SK-N-SH (cell line): ENCODE results near the gene TOPBP1. TPM values are rescaled to one million over a fixed set of nuclear protein-coding genes. Genes with fewer than 3 reads are reported as not detected.

Experiments
- CTCF ChIA-PET: fragments of 300-600, 350-600 bp; formaldehyde crosslinking; extraction: SDS; loops from one replicate; lab custom pipeline; 2021; lab: Yijun Ruan, JAX
- POLR2A ChIA-PET: fragments of 350-600 bp; sonication (Branson Sonifier 250); formaldehyde crosslinking; extraction: SDS; loops from one replicate; lab custom pipeline; 2020; ENCODE audit warnings: antibody characterized with exemption, inconsistent platforms; lab: Yijun Ruan, JAX
- DNase-seq: peaks from one replicate; pipeline ENCODE4 v3.0.0; 2012
- H2AFZ ChIP-seq: fragments of 200-600 bp; sonication (generic); 2 replicates; pipeline ENCODE4 v1.8.1; 2016; ENCODE audit warnings: antibody characterized with exemption, mild to moderate bottlenecking, low read depth
- H3F3A ChIP-seq: fragments of 200-600 bp; sonication (generic); replicated peaks from 2 replicates; pipeline ENCODE3; 2016; ENCODE audit warnings: antibody characterized with exemption, mild to moderate bottlenecking; ENCODE audit not compliant: insufficient read depth
- H3K27ac ChIP-seq, 2 experiments: fragments of 200-500 bp in 1 of 2; fragments of 200-600 bp in 1 of 2; sonication (Bioruptor generic) in 1 of 2; sonication (generic), shearing (Covaris generic) in 1 of 2; 2 replicates each; pipeline versions ENCODE4 v1.5.1 to v1.6.1; 2014 to 2016; ENCODE audit warnings: low read depth in 2 of 2, inconsistent platforms in 1 of 2, low read length in 1 of 2, mild to moderate bottlenecking in 1 of 2, mixed read lengths in 1 of 2
- H3K27me3 ChIP-seq: fragments of 200-600 bp; sonication (generic), shearing (Covaris generic); 2 replicates; pipeline ENCODE4 v1.6.1; 2016; ENCODE audit warnings: mixed run types; ENCODE audit not compliant: insufficient read depth
- H3K36me3 ChIP-seq, 2 experiments: fragments of 200-500 bp in 1 of 2; fragments of 200-600 bp in 1 of 2; sonication (Bioruptor generic) in 1 of 2; sonication (generic) in 1 of 2; replicated peaks in 1 of 2; 2 replicates each; pipeline versions ENCODE3 to v1.5.1; 2014 to 2016; ENCODE audit warnings: low read length in 1 of 2, mild to moderate bottlenecking in 1 of 2; ENCODE audit not compliant: insufficient read depth in 2 of 2, control insufficient read depth in 1 of 2
- H3K4me1 ChIP-seq, 2 experiments: fragments of 200-500 bp in 1 of 2; fragments of 200-600 bp in 1 of 2; sonication (Bioruptor generic) in 1 of 2; sonication (generic), shearing (Covaris generic) in 1 of 2; 2 replicates each; pipeline versions ENCODE4 v1.5.1 to v1.6.1; 2014 to 2016; ENCODE audit warnings: low read depth in 1 of 2, low read length in 1 of 2, mixed run types in 1 of 2; ENCODE audit not compliant: insufficient read depth in 2 of 2, control insufficient read depth in 1 of 2
- H3K4me2 ChIP-seq: fragments of 200-600 bp; sonication (generic), shearing (Covaris generic); 2 replicates; pipeline ENCODE4 v1.6.1; 2017; ENCODE audit warnings: mixed run types
- H3K4me3 ChIP-seq, 2 experiments: fragments of 200-500 bp in 1 of 2; fragments of 200-600 bp in 1 of 2; sonication (Bioruptor generic) in 1 of 2; sonication (generic), shearing (Covaris generic) in 1 of 2; 2 replicates each; pipeline versions ENCODE4 v1.5.1 to v1.8.1; 2014 to 2016; ENCODE audit warnings: low read depth in 2 of 2, inconsistent platforms in 1 of 2, low read length in 1 of 2, mild to moderate bottlenecking in 1 of 2, mixed read lengths in 1 of 2, moderate library complexity in 1 of 2
- H3K79me2 ChIP-seq: fragments of 200-600 bp; sonication (generic); 2 replicates; pipeline ENCODE4 v1.8.1; 2017; ENCODE audit warnings: mild to moderate bottlenecking; ENCODE audit not compliant: insufficient read depth
- H3K9ac ChIP-seq: fragments of 200-600 bp; sonication (generic); 2 replicates; pipeline ENCODE4 v1.6.1; 2017; ENCODE audit warnings: mixed run types
- H3K9me2 ChIP-seq: fragments of 200-600 bp; sonication (generic); 2 replicates; pipeline ENCODE4 v1.6.1; 2017; ENCODE audit warnings: mixed run types
- H3K9me3 ChIP-seq: fragments of 200-600 bp; sonication (generic); 2 replicates; pipeline ENCODE4 v1.6.1; 2017; ENCODE audit warnings: mixed run types, mild to moderate bottlenecking, moderate library complexity
- H4K20me1 ChIP-seq: fragments of 200-600 bp; sonication (generic); 2 replicates; pipeline ENCODE4 v1.6.1; 2017; ENCODE audit warnings: mild to moderate bottlenecking, mixed run types; ENCODE audit not compliant: insufficient read depth
- ELF1 ChIP-seq: IDR thresholded peaks from 2 replicates; pipeline ENCODE4 v1.4.0; 2012
- EP300 ChIP-seq, 2 experiments: IDR thresholded peaks; 2 replicates each; pipeline versions ENCODE4 v1.4.0 to v1.6.1; 2012; ENCODE audit warnings: borderline replicate concordance in 1 of 2, low read depth in 1 of 2, low read length in 1 of 2
- EZH2phosphoT487 ChIP-seq: fragments of 200-600 bp; sonication (generic); IDR thresholded peaks from 2 replicates; pipeline ENCODE4 v1.6.1; 2017; ENCODE audit warnings: low read depth, mixed run types, mild to moderate bottlenecking, antibody characterized with exemption, moderate library complexity, borderline replicate concordance
- FOSL2 ChIP-seq: IDR thresholded peaks from 2 replicates; pipeline ENCODE4 v1.4.0; 2012; ENCODE audit warnings: low read depth, mild to moderate bottlenecking, moderate library complexity, borderline replicate concordance
- FOXJ3 ChIP-seq: sonication (generic); formaldehyde crosslinking; IDR thresholded peaks from 2 replicates; pipeline ENCODE4 v1.5.1; 2020; ENCODE audit warnings: mild to moderate bottlenecking, missing genetic modification reagents
- FOXM1 ChIP-seq: IDR thresholded peaks from 2 replicates; pipeline ENCODE4 v1.4.0; 2012; ENCODE audit warnings: low read depth, mild to moderate bottlenecking
- GABPA ChIP-seq: IDR thresholded peaks from 2 replicates; pipeline ENCODE4 v1.4.0; 2012; ENCODE audit warnings: low read depth, mild to moderate bottlenecking
- JUND ChIP-seq: IDR thresholded peaks from 2 replicates; pipeline ENCODE4 v1.4.0; 2012
- MEF2A ChIP-seq: IDR thresholded peaks from 2 replicates; pipeline ENCODE4 v1.4.0; 2012; ENCODE audit warnings: low read depth, borderline replicate concordance
- MXI1 ChIP-seq: IDR thresholded peaks from 2 replicates; pipeline ENCODE4 v1.6.1; 2012; ENCODE audit warnings: mild to moderate bottlenecking, low read depth, low read length, improper control_type of control experiment
- POLR2AphosphoS5 ChIP-seq: IDR thresholded peaks from 2 replicates; pipeline ENCODE4 v1.6.1; 2012; ENCODE audit warnings: low read depth, low read length
- RAD21 ChIP-seq: IDR thresholded peaks from 2 replicates; pipeline ENCODE4 v1.6.1; 2012; ENCODE audit warnings: mild to moderate bottlenecking, low read length
- RCOR1 ChIP-seq: fragments of 150-350 bp; IDR thresholded peaks from 2 replicates; pipeline ENCODE4 v1.6.1; 2017; ENCODE audit warnings: antibody characterized with exemption, low read length
- RFX5 ChIP-seq: IDR thresholded peaks from 2 replicates; pipeline ENCODE4 v1.6.1; 2012; ENCODE audit warnings: mild to moderate bottlenecking, improper control_type of control experiment, low read length
- SIN3A ChIP-seq: IDR thresholded peaks from 2 replicates; pipeline ENCODE4 v1.6.1; 2012; ENCODE audit warnings: low read depth, mild to moderate bottlenecking, low read length, moderate library complexity, borderline replicate concordance
- SMC3 ChIP-seq: IDR thresholded peaks from 2 replicates; pipeline ENCODE4 v1.6.1; 2012; ENCODE audit warnings: low read depth, low read length, improper control_type of control experiment
- TAF1 ChIP-seq: IDR thresholded peaks from 2 replicates; pipeline ENCODE4 v1.6.1; 2012; ENCODE audit warnings: low read depth, mild to moderate bottlenecking, low read length, moderate library complexity, borderline replicate concordance
- YY1 ChIP-seq: IDR thresholded peaks from 2 replicates; pipeline ENCODE4 v1.4.0; 2012; ENCODE audit warnings: low read depth, mild to moderate bottlenecking
- WGBS: methylation state at CpG from one replicate; pipeline ENCODE4 v1.1.6; 2017; ENCODE audit warnings: low lambda C conversion rate; 5-methylcytosine and 5-hydroxymethylcytosine counted together
- polyA plus RNA-seq, 3 experiments: library from polyadenylated mRNA; depleted of rRNA; stranded (reverse); fragments of >200 nt; gene quantifications; 2 replicates each; pipeline ENCODE4 v1.2.3, GENCODE V29; 2012
- TF ChIP-seq, protein P1 (sequence below): IDR thresholded peaks from 2 replicates; pipeline ENCODE4 v1.4.0; 2012; ENCODE audit warnings: low read depth, borderline replicate concordance
- TF ChIP-seq, protein P2 (sequence below): fragments of 200-600 bp; sonication (generic); IDR thresholded peaks from 2 replicates; pipeline ENCODE4 v1.6.1; 2017; ENCODE audit warnings: antibody characterized with exemption, mild to moderate bottlenecking, moderate library complexity
- TF ChIP-seq, protein P3 (sequence below): fragments of 150-350 bp; IDR thresholded peaks from 2 replicates; pipeline ENCODE4 v1.6.1; 2017; ENCODE audit warnings: antibody characterized with exemption, low read length, low read depth, borderline replicate concordance
- TF ChIP-seq, protein P4 (sequence below): IDR thresholded peaks from 2 replicates; pipeline ENCODE4; 2012
- TF ChIP-seq, protein P5 (sequence below): IDR thresholded peaks from 2 replicates; pipeline ENCODE4 v1.6.1; 2012; ENCODE audit warnings: mild to moderate bottlenecking, low read depth, low read length, moderate library complexity

TOPBP1 gene
- polyA plus RNA-seq (2012; rRNA removed), result 15.7 and 21.5 TPM in 2 replicates
- polyA plus RNA-seq (2012; cell fraction: cytosol; rRNA removed), result 16.8 and 18.5 TPM in 2 replicates
- polyA plus RNA-seq (2012; cell fraction: nucleus; rRNA removed), result 32.8 and 52.6 TPM in 2 replicates

DNA sequence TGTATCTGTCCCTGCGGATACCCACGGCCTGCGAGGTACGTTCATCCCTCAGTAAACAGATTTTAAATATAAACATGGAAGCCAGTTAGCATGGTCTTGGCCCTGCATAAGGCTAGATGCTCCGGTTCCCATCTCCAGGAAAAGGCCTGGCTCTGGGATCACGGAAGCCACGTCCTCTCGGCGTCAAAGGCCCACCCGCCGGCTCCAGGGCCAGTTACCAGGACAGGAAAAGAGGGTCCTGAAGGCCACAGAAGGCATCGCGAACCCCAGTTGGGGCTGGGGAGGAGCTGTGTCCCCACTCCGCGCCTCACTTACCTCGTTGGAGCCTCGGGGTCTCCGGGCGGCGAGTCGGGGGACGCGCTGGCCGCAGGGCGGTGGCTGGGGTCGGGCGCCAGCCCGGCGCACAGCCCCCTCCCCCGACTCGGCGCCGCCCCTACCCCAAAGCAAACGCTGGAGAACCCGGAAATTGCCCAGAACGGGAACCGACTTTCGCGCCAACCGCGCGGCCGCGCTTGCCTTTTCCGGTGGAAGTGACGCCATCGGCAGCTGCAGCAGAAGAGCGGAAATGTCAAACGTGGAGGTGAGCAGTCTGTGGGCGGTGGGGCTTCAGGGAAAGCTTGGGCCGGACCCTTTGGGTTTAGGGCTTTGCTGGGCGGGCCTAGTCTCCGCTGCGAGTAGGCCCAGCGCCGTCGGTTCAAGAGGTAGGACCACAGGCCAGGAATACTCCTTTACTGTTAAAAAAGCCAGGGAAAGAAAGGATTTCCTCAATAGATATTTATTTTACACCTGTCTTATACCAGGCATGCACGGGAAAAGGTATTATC lies at the start of gene TOPBP1:
TSS of gene TOPBP1 (minus strand) at position 488 of the 824 bp plus-strand sequence. CDS start 814 bp downstream, outside the sequence.
- H3K4me1 ChIP-seq, result peaks cover 0 to 17% of the 10 kb centered on the region in 2 experiments; a peak in 2 of 4 replicates
- no peaks in the 10 kb centered on the region for H3K9me3 ChIP-seq
- H2AFZ ChIP-seq, result peak within 1 kb of the TSS; percentile 86
- no peaks in the 10 kb centered on the region for H3F3A ChIP-seq
- ChIA-PET POLR2A (no interaction called here), CTCF (interaction anchor here (0.6 to 2.5 kb wide), 3 partner anchors 13 to 935 kb away, joined by 3 to 8 read pairs (median 3); no protein-coding TSS in a partner anchor)
- peak; percentile 90 for DNase-seq
- H4K20me1 ChIP-seq, result no peaks in the 10 kb centered on the region
- peaks cover 51% of the 10 kb centered on the region for H3K79me2 ChIP-seq
- peaks cover 12 to 18% of the 10 kb centered on the region in 2 experiments for H3K36me3 ChIP-seq
- no peaks in the 10 kb centered on the region for H3K9me2 ChIP-seq
- 0% methylated on average over 34 of the region's 58 CpGs for WGBS
- peak within 1 kb of the TSS; percentile 62 to 82 for H3K27ac ChIP-seq
- no peaks in the 10 kb centered on the region for H3K27me3 ChIP-seq
- peak within 1 kb of the TSS; percentile 87 to 97 for H3K4me3 ChIP-seq
- peak within 1 kb of the TSS; percentile 85 for H3K4me2 ChIP-seq
- H3K9ac ChIP-seq, result peak within 1 kb of the TSS; percentile 93
- TF ChIP-seq, protein P1, sequence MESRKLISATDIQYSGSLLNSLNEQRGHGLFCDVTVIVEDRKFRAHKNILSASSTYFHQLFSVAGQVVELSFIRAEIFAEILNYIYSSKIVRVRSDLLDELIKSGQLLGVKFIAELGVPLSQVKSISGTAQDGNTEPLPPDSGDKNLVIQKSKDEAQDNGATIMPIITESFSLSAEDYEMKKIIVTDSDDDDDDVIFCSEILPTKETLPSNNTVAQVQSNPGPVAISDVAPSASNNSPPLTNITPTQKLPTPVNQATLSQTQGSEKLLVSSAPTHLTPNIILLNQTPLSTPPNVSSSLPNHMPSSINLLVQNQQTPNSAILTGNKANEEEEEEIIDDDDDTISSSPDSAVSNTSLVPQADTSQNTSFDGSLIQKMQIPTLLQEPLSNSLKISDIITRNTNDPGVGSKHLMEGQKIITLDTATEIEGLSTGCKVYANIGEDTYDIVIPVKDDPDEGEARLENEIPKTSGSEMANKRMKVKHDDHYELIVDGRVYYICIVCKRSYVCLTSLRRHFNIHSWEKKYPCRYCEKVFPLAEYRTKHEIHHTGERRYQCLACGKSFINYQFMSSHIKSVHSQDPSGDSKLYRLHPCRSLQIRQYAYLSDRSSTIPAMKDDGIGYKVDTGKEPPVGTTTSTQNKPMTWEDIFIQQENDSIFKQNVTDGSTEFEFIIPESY, result peak; percentile 59; the same call in 1 of the 2 replicates
- TF ChIP-seq RAD21 (no peak), RCOR1 (no peak), FOXM1 (no peak), SIN3A (peak; percentile 96), RFX5 (no peak), FOXJ3 (CRISPR knock-in tag) (no peak), GABPA (peak; percentile 90), EP300 (IDR thresholded peaks at IDR 0.05; ENCODE audit: borderline replicate concordance in 1 of 2, low read depth in 1 of 2, low read length in 1 of 2) (0 out of 4 replicates have a peak, but pooled peaks of 1 of the 2 experiments have one; percentile 8), MEF2A (no peak), MXI1 (peak; percentile 94), SMC3 (no peak), ELF1 (peak; percentile 95), POLR2AphosphoS5 (peak; percentile 78; the same call in 1 of the 2 replicates), EZH2phosphoT487 (no peak), FOSL2 (no peak), YY1 (no peak; the same call in 1 of the 2 replicates), TAF1 (peak; percentile 72), JUND (no peak)
- TF ChIP-seq, protein P2, sequence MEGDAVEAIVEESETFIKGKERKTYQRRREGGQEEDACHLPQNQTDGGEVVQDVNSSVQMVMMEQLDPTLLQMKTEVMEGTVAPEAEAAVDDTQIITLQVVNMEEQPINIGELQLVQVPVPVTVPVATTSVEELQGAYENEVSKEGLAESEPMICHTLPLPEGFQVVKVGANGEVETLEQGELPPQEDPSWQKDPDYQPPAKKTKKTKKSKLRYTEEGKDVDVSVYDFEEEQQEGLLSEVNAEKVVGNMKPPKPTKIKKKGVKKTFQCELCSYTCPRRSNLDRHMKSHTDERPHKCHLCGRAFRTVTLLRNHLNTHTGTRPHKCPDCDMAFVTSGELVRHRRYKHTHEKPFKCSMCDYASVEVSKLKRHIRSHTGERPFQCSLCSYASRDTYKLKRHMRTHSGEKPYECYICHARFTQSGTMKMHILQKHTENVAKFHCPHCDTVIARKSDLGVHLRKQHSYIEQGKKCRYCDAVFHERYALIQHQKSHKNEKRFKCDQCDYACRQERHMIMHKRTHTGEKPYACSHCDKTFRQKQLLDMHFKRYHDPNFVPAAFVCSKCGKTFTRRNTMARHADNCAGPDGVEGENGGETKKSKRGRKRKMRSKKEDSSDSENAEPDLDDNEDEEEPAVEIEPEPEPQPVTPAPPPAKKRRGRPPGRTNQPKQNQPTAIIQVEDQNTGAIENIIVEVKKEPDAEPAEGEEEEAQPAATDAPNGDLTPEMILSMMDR, result no peak
- TF ChIP-seq, protein P3, sequence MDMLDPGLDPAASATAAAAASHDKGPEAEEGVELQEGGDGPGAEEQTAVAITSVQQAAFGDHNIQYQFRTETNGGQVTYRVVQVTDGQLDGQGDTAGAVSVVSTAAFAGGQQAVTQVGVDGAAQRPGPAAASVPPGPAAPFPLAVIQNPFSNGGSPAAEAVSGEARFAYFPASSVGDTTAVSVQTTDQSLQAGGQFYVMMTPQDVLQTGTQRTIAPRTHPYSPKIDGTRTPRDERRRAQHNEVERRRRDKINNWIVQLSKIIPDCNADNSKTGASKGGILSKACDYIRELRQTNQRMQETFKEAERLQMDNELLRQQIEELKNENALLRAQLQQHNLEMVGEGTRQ, result no peak
- TF ChIP-seq, protein P4, sequence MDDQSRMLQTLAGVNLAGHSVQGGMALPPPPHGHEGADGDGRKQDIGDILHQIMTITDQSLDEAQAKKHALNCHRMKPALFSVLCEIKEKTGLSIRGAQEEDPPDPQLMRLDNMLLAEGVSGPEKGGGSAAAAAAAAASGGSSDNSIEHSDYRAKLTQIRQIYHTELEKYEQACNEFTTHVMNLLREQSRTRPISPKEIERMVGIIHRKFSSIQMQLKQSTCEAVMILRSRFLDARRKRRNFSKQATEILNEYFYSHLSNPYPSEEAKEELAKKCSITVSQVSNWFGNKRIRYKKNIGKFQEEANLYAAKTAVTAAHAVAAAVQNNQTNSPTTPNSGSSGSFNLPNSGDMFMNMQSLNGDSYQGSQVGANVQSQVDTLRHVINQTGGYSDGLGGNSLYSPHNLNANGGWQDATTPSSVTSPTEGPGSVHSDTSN, result no peak
- TF ChIP-seq, protein P5, sequence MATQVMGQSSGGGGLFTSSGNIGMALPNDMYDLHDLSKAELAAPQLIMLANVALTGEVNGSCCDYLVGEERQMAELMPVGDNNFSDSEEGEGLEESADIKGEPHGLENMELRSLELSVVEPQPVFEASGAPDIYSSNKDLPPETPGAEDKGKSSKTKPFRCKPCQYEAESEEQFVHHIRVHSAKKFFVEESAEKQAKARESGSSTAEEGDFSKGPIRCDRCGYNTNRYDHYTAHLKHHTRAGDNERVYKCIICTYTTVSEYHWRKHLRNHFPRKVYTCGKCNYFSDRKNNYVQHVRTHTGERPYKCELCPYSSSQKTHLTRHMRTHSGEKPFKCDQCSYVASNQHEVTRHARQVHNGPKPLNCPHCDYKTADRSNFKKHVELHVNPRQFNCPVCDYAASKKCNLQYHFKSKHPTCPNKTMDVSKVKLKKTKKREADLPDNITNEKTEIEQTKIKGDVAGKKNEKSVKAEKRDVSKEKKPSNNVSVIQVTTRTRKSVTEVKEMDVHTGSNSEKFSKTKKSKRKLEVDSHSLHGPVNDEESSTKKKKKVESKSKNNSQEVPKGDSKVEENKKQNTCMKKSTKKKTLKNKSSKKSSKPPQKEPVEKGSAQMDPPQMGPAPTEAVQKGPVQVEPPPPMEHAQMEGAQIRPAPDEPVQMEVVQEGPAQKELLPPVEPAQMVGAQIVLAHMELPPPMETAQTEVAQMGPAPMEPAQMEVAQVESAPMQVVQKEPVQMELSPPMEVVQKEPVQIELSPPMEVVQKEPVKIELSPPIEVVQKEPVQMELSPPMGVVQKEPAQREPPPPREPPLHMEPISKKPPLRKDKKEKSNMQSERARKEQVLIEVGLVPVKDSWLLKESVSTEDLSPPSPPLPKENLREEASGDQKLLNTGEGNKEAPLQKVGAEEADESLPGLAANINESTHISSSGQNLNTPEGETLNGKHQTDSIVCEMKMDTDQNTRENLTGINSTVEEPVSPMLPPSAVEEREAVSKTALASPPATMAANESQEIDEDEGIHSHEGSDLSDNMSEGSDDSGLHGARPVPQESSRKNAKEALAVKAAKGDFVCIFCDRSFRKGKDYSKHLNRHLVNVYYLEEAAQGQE, result no peak
